Measurements from ENCODE around the gene SCYGR1.

Gene SCYGR1

GRCh38 chr2:227411990-227412350 is 24.2 kb upstream of the SCYGR1 start:
- TF ChIP-seq CTCF (IDR thresholded peaks at IDR 0.05; ENCODE audit: low read length, missing control alignments) = no peak
- no peak overlapping the region for H3K4me3 ChIP-seq (replicated peaks; ENCODE audit: low read depth, low read length)
- DNase-seq (ENCODE audit: low read depth) = no peak

GRCh38 chr2:227411320-227411989 is 23.7 kb upstream of the SCYGR1 start:
- H3K4me3 ChIP-seq (replicated peaks; ENCODE audit: low read depth, low read length) = no peak overlapping the region
- TF ChIP-seq CTCF (IDR thresholded peaks at IDR 0.05; ENCODE audit: low read length, missing control alignments) = no peak
- no peak for DNase-seq (ENCODE audit: low read depth)

GRCh38 chr2:227410191-227410590 is 22.4 kb upstream of the SCYGR1 start:
- no peak for TF ChIP-seq CTCF (IDR thresholded peaks at IDR 0.05; ENCODE audit: low read length, missing control alignments)
- no peak overlapping the region for H3K4me3 ChIP-seq (replicated peaks; ENCODE audit: low read depth, low read length)
- no peak for DNase-seq (ENCODE audit: low read depth)

- TF ChIP-seq CTCF (IDR thresholded peaks at IDR 0.05; ENCODE audit: low read length, missing control alignments) = peak; percentile 4
- no peak for DNase-seq (ENCODE audit: low read depth)
- H3K4me3 ChIP-seq (replicated peaks; ENCODE audit: low read depth, low read length) = no peak overlapping the region
Measured at GRCh38 chr2:227407591-227408151, 19.9 kb upstream of the SCYGR1 start.

GRCh38 chr2:227406177-227407031 is 18.7 kb upstream of the SCYGR1 start:
- DNase-seq (ENCODE audit: low read depth) = peak; percentile 99
- H3K4me3 ChIP-seq (replicated peaks; ENCODE audit: low read depth, low read length) = no peak overlapping the region
- peak; percentile 83 for TF ChIP-seq CTCF (IDR thresholded peaks at IDR 0.05; ENCODE audit: low read length, missing control alignments)

GRCh38 chr2:227404585-227405271 is 17.0 kb upstream of the SCYGR1 start:
- no peak overlapping the region for H3K4me3 ChIP-seq (replicated peaks; ENCODE audit: low read depth, low read length)
- TF ChIP-seq CTCF (IDR thresholded peaks at IDR 0.05; ENCODE audit: low read length, missing control alignments) = no peak
- DNase-seq (ENCODE audit: low read depth) = no peak

Data from fibroblast of pulmonary artery (primary cell).